HG03175 (cell line): ENCODE results near the gene DHDH.
"Not testable (repeated sequence)": the region's sequence is repeated elsewhere in the genome, so short reads cannot be mapped to it uniquely, and the experiment has no call there.

Source experiments
- ATAC-seq: cut with Tn5 transposase; IDR thresholded peaks from one replicate; pipeline ENCODE4 v1.9.1; 2021; ENCODE audit warnings: mild to moderate bottlenecking, moderate library complexity; ENCODE audit not compliant: unreplicated experiment

The DHDH gene

GRCh38 chr19:48933382-48933932 is at the start of gene DHDH:
TSS of gene DHDH (plus strand) at chr19:48933699. CDS start at chr19:48933722, 23 bp downstream.
- ATAC-seq = no peak

- ATAC-seq = no peak
Observed at GRCh38 chr19:48883726-48884125, 49.8 kb upstream of the DHDH start.

GRCh38 chr19:48887861-48888612 is 45.5 kb upstream of the DHDH start:
- ATAC-seq = no peak

DNA sequence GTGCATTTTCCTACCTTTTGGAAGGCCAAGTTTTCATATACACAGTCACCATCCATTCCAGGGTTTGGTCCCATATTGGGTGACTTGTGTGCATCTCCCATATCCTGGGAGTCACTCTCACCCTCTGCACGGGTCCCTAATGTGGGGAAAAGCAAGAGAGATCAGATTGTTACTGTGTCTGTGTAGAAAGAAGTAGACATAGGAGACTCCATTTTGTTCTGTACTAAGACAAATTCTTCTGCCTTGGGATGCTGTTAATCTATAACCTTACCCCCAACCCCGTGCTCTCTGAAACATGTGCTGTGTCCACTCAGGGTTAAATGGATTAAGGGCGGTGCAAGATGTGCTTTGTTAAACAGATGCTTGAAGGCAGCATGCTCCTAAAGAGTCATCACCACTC is 44.0 kb upstream of the DHDH start:
- not testable (repeated sequence) for ATAC-seq

DNA sequence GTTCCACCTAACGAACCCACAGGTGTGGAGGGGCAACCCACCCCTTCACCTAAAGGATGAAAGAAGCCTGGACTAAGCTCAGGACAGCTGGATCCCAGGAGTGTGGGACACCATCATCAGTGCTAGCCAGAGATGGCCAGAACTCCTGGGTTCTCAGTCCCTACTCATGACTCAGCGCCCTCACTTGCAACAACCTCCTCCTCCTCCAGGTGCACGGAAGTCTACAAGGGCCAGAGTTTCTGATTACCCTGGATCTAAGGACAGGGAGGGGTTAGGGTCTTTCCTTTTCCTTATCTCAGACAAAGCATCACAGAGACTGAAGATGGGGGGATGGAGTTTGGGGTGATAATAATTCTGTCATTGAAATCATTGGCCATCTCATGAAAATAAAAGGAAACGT is 42.9 kb upstream of the DHDH start:
- no peak for ATAC-seq

DNA sequence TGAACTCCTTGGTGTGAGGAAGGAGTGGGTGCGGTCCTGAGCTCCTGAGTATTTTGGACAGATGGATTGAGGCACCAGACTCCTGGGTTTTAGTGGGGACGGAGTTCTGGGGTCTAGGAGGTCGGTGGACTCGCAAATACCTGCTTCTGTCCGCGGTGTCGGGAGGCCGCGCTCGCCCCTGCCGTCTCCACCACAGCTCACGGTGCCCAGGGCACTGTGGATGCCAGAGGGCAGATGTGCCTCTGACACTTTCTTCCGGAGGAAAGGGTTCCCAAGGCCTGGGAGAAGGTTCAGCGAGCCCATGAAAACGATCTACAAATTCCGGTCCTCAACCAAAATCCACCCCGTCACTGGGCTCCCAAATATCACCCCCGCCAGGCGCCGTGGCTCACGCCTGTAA is 38.3 kb upstream of the DHDH start:
- ATAC-seq = no peak

- ATAC-seq = no peak
Observed at GRCh38 chr19:48896191-48896720, 37.2 kb upstream of the DHDH start.

GRCh38 chr19:48897181-48897580 is 36.3 kb upstream of the DHDH start:
- no peak for ATAC-seq

DNA sequence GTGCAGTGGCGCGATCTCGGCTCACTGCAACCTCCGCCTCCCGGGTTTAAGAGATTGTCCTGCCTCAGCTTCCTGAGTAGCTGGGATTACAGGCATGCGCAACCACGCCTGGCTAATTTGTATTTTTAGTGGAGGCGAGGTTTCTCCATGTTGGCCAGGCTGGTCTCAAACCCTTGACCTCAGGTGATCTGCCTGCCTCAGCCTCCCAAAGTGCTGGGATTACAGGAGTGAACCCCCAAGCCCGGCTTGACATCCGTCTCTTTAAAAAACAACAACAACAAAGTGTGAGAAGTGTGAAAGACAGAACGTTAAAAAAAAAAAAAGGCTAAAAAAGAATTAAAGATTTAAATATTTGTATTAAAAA is 34.1 kb upstream of the DHDH start:
- ATAC-seq = not testable (repeated sequence)

DNA sequence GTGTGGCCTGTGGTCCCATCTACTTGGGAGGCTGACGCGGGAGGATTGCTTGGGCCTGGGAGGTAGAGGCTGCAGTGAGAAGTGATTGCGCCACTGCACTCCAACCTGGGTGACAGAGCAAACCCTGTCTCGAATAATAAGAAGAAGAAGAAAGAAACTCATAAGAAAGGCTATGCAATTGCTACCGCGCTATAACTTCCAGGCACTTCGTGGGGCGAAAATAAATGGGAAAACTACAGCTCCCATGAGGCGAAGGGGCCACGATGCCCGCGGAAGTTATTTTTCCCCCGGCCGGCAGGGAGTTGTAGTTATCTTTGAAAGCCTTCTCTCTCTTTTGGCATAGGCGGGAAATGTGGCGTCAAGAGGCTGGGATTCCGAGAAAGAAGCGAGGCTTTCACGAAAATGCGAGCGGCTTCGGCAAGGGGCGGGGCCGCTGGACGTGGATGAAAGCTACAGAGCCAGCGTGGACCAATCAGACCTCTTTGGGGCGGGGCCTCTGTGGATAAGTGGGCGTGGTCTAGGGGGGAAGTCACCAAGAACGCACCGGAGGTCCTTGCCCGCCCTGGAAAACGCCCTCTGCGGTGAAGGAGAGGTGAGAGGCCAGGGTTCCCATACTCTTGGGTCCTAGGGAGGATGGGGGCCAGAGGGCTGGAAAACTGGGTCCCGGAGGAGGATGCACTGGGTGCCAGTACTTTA is 33.6 kb upstream of the DHDH start, which contains the start of gene NUCB1:
Gene NUCB1, plus strand, starts transcription at position 532 of the 696 bp plus-strand sequence. CDS start 485 bp downstream, outside the sequence.
- ATAC-seq = peak; percentile 90

- ATAC-seq = no peak
Observed at GRCh38 chr19:48900477-48901406, 32.8 kb upstream of the DHDH start.

DNA sequence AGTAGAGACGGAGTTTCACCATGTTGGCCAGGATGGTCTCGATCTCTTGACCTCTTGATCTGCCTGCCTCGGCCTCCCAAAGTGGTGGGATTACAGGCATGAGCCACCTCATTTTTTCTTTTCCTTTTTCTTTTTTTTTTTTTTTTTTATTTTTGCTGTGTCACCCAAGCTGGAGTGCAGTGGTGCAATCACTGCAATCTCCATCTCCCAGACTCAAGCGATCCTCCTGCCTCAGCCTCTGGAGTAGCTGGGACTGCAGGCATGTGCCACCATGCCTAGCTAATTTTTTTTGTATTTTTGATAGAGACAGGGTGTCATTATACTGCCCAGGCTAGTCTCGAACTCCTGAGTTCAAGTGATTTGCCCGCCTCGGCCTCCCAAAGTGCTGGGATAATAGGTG is 31.2 kb upstream of the DHDH start:
- not testable (repeated sequence) for ATAC-seq

- not testable (repeated sequence) for ATAC-seq
Observed at GRCh38 chr19:48903788-48904187, 29.7 kb upstream of the DHDH start.

GRCh38 chr19:48905664-48906063 is 27.8 kb upstream of the DHDH start:
- no peak for ATAC-seq

- no peak for ATAC-seq
Observed at GRCh38 chr19:48906324-48906723, 27.2 kb upstream of the DHDH start.

DNA sequence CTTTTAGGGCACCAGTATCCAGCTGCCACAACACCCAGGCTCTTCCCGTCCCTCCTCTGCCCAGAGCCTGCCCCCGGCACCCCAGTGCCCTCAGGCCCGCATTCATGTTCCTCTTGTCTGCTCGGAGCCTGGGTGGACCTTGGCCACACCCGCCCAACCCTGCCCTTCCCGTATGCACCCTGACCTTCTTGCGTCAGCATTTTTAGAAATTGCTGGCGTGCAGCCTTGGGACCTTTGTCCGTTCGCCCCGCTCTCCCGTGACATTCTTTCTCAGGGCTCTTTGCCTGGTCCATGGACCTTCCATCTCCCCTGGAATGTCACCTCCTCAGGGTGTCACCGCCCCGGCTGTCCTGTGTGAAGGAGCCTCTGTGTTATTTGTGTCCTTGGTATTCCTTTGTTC is 25.8 kb upstream of the DHDH start:
- no peak for ATAC-seq

DNA sequence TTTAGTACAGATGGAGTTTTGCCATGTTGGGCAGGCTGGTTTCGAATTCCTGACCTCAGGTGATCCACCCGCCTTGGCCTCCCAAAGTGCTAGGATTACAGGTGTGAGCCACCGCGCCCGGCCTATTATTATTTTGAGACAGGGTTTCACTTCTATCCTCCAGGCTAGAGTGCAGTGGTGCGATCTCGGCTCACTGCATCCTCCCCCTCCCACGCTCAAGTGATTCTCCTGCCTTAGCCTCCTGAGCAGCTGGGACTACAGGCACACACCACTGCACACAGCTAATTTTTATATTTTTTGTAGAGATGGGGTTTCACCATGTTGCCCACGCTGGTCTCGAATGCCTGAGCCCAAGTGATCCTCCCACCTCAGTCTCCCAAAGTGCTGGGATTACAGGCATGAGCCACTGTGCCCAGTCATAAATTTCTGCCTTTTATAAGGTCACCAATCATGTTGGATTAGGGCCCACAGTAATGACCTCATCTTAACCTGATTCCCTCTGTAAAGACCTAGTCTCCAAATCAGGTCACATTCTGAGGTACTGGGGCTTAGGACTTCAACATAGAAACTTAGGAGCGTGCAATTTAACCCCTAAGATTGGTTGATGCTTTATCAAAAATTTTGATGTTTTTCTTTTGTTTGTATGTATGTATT is 23.9 kb upstream of the DHDH start:
- not testable (repeated sequence) for ATAC-seq

GRCh38 chr19:48910803-48911202 is 22.7 kb upstream of the DHDH start:
- no peak for ATAC-seq

DNA sequence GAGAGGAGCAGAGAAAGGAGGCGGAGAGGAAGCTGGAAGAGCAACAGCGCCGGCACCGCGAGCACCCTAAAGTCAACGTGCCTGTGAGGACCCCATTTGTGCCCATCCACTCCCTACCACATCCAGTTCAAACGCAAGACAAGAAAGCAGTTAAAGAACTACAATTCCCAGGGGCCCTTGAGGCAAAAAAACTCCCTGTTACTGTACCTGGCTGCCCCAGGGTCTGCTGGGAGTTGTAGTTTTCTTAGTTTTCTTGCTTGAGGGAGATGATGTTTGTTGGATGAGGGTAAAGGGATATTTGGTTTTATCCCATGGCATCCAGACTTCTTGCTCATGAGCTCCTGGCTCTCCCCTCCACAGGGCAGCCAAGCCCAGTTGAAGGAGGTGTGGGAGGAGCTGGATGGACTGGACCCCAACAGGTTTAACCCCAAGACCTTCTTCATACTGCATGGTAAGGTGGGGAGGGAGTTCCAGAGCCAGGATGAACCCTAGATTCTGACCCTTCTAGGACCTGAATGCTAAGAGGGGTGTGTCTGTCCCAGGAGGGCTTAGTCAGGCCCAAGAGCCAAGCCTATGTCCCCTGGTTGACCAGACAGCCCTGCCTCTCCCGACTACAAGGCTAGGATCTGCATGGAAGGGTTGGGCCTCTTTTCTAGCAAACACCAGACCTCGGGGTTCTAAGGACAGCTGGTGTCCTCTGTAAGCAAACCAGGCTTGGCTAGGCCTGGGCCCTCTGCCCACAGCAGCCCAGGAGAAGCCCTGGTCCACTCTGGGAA is 20.2 kb upstream of the DHDH start:
- no peak for ATAC-seq
